ENCODE measurements around the gene SOX5. TPM values are rescaled to one million over a fixed set of nuclear protein-coding genes. Genes with fewer than 3 reads are reported as not detected.

SOX5 gene
- total and polyA plus RNA-seq, 2 of the 8 experiments (the other 6 are each of a cell fraction or from before 2014, with no cell fraction given), result 2.2 to 2.6 TPM

DNA sequence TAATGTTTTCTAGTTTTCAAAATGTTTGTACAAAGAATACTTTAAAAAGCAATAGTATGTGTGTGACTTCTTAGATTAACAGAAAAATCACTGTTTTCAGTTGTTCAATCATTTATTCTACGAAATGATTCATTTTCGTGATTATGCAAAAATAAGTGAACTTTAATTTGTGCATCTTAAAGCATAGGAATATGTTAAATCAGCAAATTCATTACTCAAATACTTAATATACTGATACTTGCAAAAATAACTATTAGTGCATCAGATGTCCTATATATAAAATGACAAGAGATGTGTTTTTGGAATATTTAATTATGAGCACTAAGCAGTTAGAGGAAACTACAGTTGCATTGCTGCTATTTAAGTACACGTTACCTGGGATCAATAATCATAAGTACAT lies 11.0 kb downstream of the SOX5 start:
- Histone ChIP-seq H3K23ac (ENCODE audit: insufficient read length) (no peak overlapping the region), H4K20me1 (replicated peaks in 1 of 2; ENCODE audit: control insufficient read depth in 1 of 2, insufficient read depth in 2 of 2, low read length in 2 of 2) (no peaks in the 10 kb centered on the region), H4K5ac (ENCODE audit: insufficient read length, low read depth, low read length) (no peak overlapping the region), H3K14ac (ENCODE audit: insufficient read length) (no peak overlapping the region), H3K4me2 (ENCODE audit: insufficient read depth in 1 of 2, low read depth in 2 of 2, low read length in 2 of 2) (no peak overlapping the region), H2AK5ac (ENCODE audit: low read depth, low read length) (no peak overlapping the region), H3K4me3 (ENCODE audit: extremely low read depth in 1 of 4, insufficient read depth in 2 of 4, low read depth in 3 of 4, low read length in 4 of 4) (no peak overlapping the region), H2AFZ (ENCODE audit: low read length) (no peak overlapping the region), H2BK120ac (replicated peaks; ENCODE audit: low read depth, low read length) (no peak overlapping the region), H4K8ac (ENCODE audit: extremely low read depth, insufficient read depth, low read length) (no peak overlapping the region), H2BK15ac (ENCODE audit: low read length) (no peak overlapping the region), H4K91ac (replicated peaks; ENCODE audit: insufficient read length, low read length) (no peak overlapping the region), H3K4ac (replicated peaks; ENCODE audit: insufficient read length, low read depth, low read length) (no peak overlapping the region), H2BK20ac (ENCODE audit: low read length) (no peak overlapping the region), H3K79me2 (ENCODE audit: control insufficient read depth in 1 of 2, insufficient read depth in 2 of 2, low read length in 2 of 2) (no peaks in the 10 kb centered on the region), H2BK5ac (ENCODE audit: low read depth, low read length) (no peak overlapping the region), H3K27ac (ENCODE audit: low read depth, low read length) (no peak overlapping the region), H3K79me1 (ENCODE audit: low read depth, low read length) (no peaks in the 10 kb centered on the region), H3K9ac (replicated peaks in 1 of 4; ENCODE audit: extremely low read depth in 1 of 4, low read depth in 3 of 4, low read length in 3 of 4) (no peak overlapping the region), H3K27me3 (replicated peaks in 1 of 4; ENCODE audit: control insufficient read depth in 3 of 4, extremely low read depth in 1 of 4, insufficient read depth in 3 of 4, low read length in 3 of 4) (no peaks in the 10 kb centered on the region), H2BK12ac (ENCODE audit: low read depth, low read length) (no peak overlapping the region), H3K56ac (replicated peaks; ENCODE audit: insufficient read length, low read depth, low read length) (no peak overlapping the region), H3K36me3 (ENCODE audit: control insufficient read depth in 2 of 4, insufficient read depth in 4 of 4, low read length in 3 of 4) (no peaks in the 10 kb centered on the region), H3K18ac (ENCODE audit: extremely low read depth, low read length) (no peak overlapping the region), H3K9me3 (ENCODE audit: insufficient read depth in 2 of 2, low read depth in 1 of 2, low read length in 1 of 2) (no peaks in the 10 kb centered on the region), H3K4me1 (replicated peaks in 1 of 4; ENCODE audit: control insufficient read depth in 3 of 4, insufficient read depth in 4 of 4, low read length in 3 of 4) (no peaks in the 10 kb centered on the region), H3K23me2 (ENCODE audit: low read depth, low read length) (no peaks in the 10 kb centered on the region)
- TF ChIP-seq EZH2 (IDR thresholded peaks at IDR 0.05; ENCODE audit: low read depth, low read length, severe bottlenecking) (no peak), HDAC6 (IDR thresholded peaks at IDR 0.05; ENCODE audit: low read depth, low read length) (no peak), YY1 (IDR thresholded peaks at IDR 0.05; ENCODE audit: low read depth, low read length) (no peak), NANOG (IDR thresholded peaks at IDR 0.05; ENCODE audit: insufficient read depth, low read depth, low read length, poor library complexity, severe bottlenecking) (no peak), SP4 (IDR thresholded peaks at IDR 0.05; ENCODE audit: low read length) (no peak), POU5F1 (IDR thresholded peaks at IDR 0.05; ENCODE audit: low read depth, low read length) (no peak), SIX5 (IDR thresholded peaks at IDR 0.05; ENCODE audit: low read depth, low read length) (no peak)
- TF ChIP-seq, protein P1, sequence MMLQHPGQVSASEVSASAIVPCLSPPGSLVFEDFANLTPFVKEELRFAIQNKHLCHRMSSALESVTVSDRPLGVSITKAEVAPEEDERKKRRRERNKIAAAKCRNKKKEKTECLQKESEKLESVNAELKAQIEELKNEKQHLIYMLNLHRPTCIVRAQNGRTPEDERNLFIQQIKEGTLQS (IDR thresholded peaks at IDR 0.05; ENCODE audit: insufficient read depth, low read depth, low read length), result no peak
- TF ChIP-seq, protein P2, sequence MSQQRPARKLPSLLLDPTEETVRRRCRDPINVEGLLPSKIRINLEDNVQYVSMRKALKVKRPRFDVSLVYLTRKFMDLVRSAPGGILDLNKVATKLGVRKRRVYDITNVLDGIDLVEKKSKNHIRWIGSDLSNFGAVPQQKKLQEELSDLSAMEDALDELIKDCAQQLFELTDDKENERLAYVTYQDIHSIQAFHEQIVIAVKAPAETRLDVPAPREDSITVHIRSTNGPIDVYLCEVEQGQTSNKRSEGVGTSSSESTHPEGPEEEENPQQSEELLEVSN (IDR thresholded peaks at IDR 0.05), result no peak
- WGBS, 2 experiments (ENCODE audit: extremely low coverage in 1 of 2, insufficient coverage in 1 of 2, insufficient read length in 1 of 2, insufficient replicate concordance in 2 of 2, low coverage in 1 of 2, low lambda C conversion rate in 2 of 2, missing lambda C conversion rate in 1 of 2), result 86% methylated on average over 3 of the region's 3 CpGs; no CpG with 5 or more reads in 1 of the 2 experiments
- DNase-seq (ENCODE audit: low read depth in 1 of 2, low spot score in 2 of 2) (no peak), FAIRE-seq (no peak)
- ChIA-PET POLR2A (ENCODE audit: partially characterized antibody) (no interaction called here), CTCF (ENCODE audit: partially characterized antibody) (interaction anchor here (1.1 kb wide), 1 partner anchor 8 kb away, joined by 3 read pairs; no protein-coding TSS in a partner anchor)
